ENCODE data around the gene VAV3. TPM values are rescaled to one million over a fixed set of nuclear protein-coding genes. Genes with fewer than 3 reads are reported as not detected.

Gene VAV3
- total and polyA plus RNA-seq, 2 of the 13 experiments (the other 11 are each of a cell fraction or from before 2014, with no cell fraction given): 15.9 to 29.8 TPM

GRCh38 chr1:108000184-108000583, 35.2 kb upstream of the VAV3 start:
- ATAC-seq: no peak
- no TSS peak for BruUV-seq (replicated peaks)
- Histone ChIP-seq H3K27me3 (ENCODE audit: control insufficient read depth in 1 of 2, insufficient read depth in 2 of 2, low read length in 2 of 2) (no peaks in the 10 kb centered on the region), H3K9me3 (ENCODE audit: low read length) (no peaks in the 10 kb centered on the region), H3K36me3 (replicated peaks in 1 of 2; ENCODE audit: control insufficient read depth in 1 of 2, insufficient read depth in 2 of 2, low read length in 2 of 2) (no peaks in the 10 kb centered on the region), H3K27ac (ENCODE audit: extremely low read length, insufficient read depth, low read length) (no peak overlapping the region), H3K4me1 (ENCODE audit: insufficient read depth, low read length) (peaks cover 12% of the 10 kb centered on the region; the same call in 1 of the 2 replicates), H3K4me3 (replicated peaks in 1 of 3; ENCODE audit: insufficient read depth in 1 of 3, low read depth in 2 of 3, low read length in 3 of 3) (no peak overlapping the region), H3K4me2 (ENCODE audit: low read depth, low read length) (no peak overlapping the region), H3K9ac (ENCODE audit: insufficient read depth, low read depth, low read length) (no peak overlapping the region), H2AFZ (ENCODE audit: low read length) (no peak overlapping the region), H4K20me1 (ENCODE audit: insufficient read depth, low read length) (no peaks in the 10 kb centered on the region), H3K79me2 (ENCODE audit: insufficient read depth, low read length) (no peaks in the 10 kb centered on the region)
- in situ Hi-C loops (cut with HindIII; ENCODE audit: extremely low pct_ligation_motif_present, low pct_unique_long_range_greater_than_20kb): no loop called here
- CTCF ChIA-PET (ENCODE audit: low intra/inter-chr PET ratio, low total read pairs): no interaction called here
- WGBS (ENCODE audit: low lambda C conversion rate): 30% methylated on average over 6 of the region's 6 CpGs
- no peak for DNase-seq (ENCODE audit: low spot score)
- FAIRE-seq: no peak
- intact Hi-C loops (cut with micrococcal nuclease; ENCODE audit: unreplicated experiment): no loop called here
- TF ChIP-seq REL (CRISPR knock-in tag; conservative IDR thresholded peaks at IDR 0.05): no peak
- TF ChIP-seq BHLHE40 (IDR thresholded peaks at IDR 0.05; ENCODE audit: low read length): no peak
- no peak for TF ChIP-seq BRF2 (CRISPR knock-in tag; IDR thresholded peaks at IDR 0.05)
- TF ChIP-seq SOX5 (CRISPR knock-in tag; IDR thresholded peaks at IDR 0.05; ENCODE audit: borderline replicate concordance): no peak
- POLR2A ChIA-PET: interaction anchor here (0.6 kb wide), 1 partner anchor 12 kb away, joined by 3 read pairs; no protein-coding TSS in a partner anchor

- DNase-seq (ENCODE audit: low spot score): no peak
- intact Hi-C loops (cut with micrococcal nuclease; ENCODE audit: unreplicated experiment) (no loop called here), in situ Hi-C loops (cut with HindIII; ENCODE audit: extremely low pct_ligation_motif_present, low pct_unique_long_range_greater_than_20kb) (no loop called here)
- FAIRE-seq: no peak
- TF ChIP-seq RNF219 (CRISPR knock-in tag; IDR thresholded peaks at IDR 0.05) (no peak), ZNF383 (CRISPR knock-in tag; IDR thresholded peaks at IDR 0.05; ENCODE audit: borderline replicate concordance) (no peak), ZFP82 (CRISPR knock-in tag; IDR thresholded peaks at IDR 0.05; ENCODE audit: borderline replicate concordance) (no peak)
- H3K9me3 ChIP-seq (ENCODE audit: low read length): no peaks in the 10 kb centered on the region
- no peak overlapping the region for H3K27ac ChIP-seq (ENCODE audit: extremely low read length, insufficient read depth, low read length)
- no peak overlapping the region for H2AFZ ChIP-seq (ENCODE audit: low read length)
- ChIA-PET POLR2A (no interaction called here), CTCF (ENCODE audit: low intra/inter-chr PET ratio, low total read pairs) (no interaction called here)
- H3K79me2 ChIP-seq (ENCODE audit: insufficient read depth, low read length): no peaks in the 10 kb centered on the region
- H3K4me3 ChIP-seq (replicated peaks in 1 of 3; ENCODE audit: insufficient read depth in 1 of 3, low read depth in 2 of 3, low read length in 3 of 3): no peak overlapping the region
- H3K9ac ChIP-seq (ENCODE audit: insufficient read depth, low read depth, low read length): no peak overlapping the region
- no peaks in the 10 kb centered on the region for H4K20me1 ChIP-seq (ENCODE audit: insufficient read depth, low read length)
- BruUV-seq (replicated peaks): no TSS peak
- H3K27me3 ChIP-seq (ENCODE audit: control insufficient read depth in 1 of 2, insufficient read depth in 2 of 2, low read length in 2 of 2): no peaks in the 10 kb centered on the region
- ATAC-seq: no peak
- H3K4me1 ChIP-seq (ENCODE audit: insufficient read depth, low read length): peaks cover 18% of the 10 kb centered on the region
- H3K36me3 ChIP-seq (replicated peaks in 1 of 2; ENCODE audit: control insufficient read depth in 1 of 2, insufficient read depth in 2 of 2, low read length in 2 of 2): no peaks in the 10 kb centered on the region
- 0% methylated on average over 1 of the region's 1 CpG for WGBS (ENCODE audit: low lambda C conversion rate)
- no peak overlapping the region for H3K4me2 ChIP-seq (ENCODE audit: low read depth, low read length)
Measured at GRCh38 chr1:107997866-107998265, 32.9 kb upstream of the VAV3 start.
